ENCODE data around the gene BEND5. TPM values are rescaled to one million over a fixed set of nuclear protein-coding genes. Genes with fewer than 3 reads are reported as not detected.
A peak's percentile ranks its signal among the peaks of the same experiment; 100 is the strongest.

The BEND5 gene
- total RNA-seq, 3 donors from 2014 or later (not counting 1 experiment from before 2014, with no cell fraction given): 1.2 to 5.1 (median 2.6) TPM

- H3K9me3 Mint-ChIP-seq: no peaks in the 10 kb centered on the region
- no peak overlapping the region for H3K4me3 Mint-ChIP-seq
- peaks cover 0 to 15% of the 10 kb centered on the region in 2 donors for H3K27me3 Mint-ChIP-seq (ENCODE audit: low read depth in 2 of 2)
- no peak overlapping the region for H3K27ac Mint-ChIP-seq
- H3K4me1 Mint-ChIP-seq: no peaks in the 10 kb centered on the region
- no peaks in the 10 kb centered on the region for H3K27me3 ChIP-seq (ENCODE audit: control insufficient read depth, insufficient read depth, low read length)
- TF ChIP-seq CTCF (IDR thresholded peaks at IDR 0.05): no peak
- H3K36me3 ChIP-seq (ENCODE audit: control insufficient read depth, insufficient read depth, low read length): no peaks in the 10 kb centered on the region
- ATAC-seq: no peak
- H3K27ac ChIP-seq (ENCODE audit: low read length): no peak overlapping the region
- H3K9me3 ChIP-seq (ENCODE audit: control insufficient read depth, insufficient read depth, low read length): no peaks in the 10 kb centered on the region
- H3K4me1 ChIP-seq (ENCODE audit: control insufficient read depth, insufficient read depth, low read length): no peaks in the 10 kb centered on the region
- DNase-seq: no peak
- H3K4me3 ChIP-seq (ENCODE audit: low read length): no peak overlapping the region
- no peaks in the 10 kb centered on the region for H3K36me3 Mint-ChIP-seq
- intact Hi-C loops (cut with micrococcal nuclease): no loop called here
- WGBS (ENCODE audit: insufficient coverage): 91% methylated on average over 1 of the region's 2 CpGs
Observed at GRCh38 chr1:48701445-48701844, 75.2 kb downstream of the BEND5 start.

GRCh38 chr1:48697066-48697707 lies 79.5 kb downstream of the BEND5 start:
- Histone ChIP-seq H3K36me3 (ENCODE audit: control insufficient read depth, insufficient read depth, low read length) (no peaks in the 10 kb centered on the region), H3K4me1 (ENCODE audit: control insufficient read depth, insufficient read depth, low read length) (no peaks in the 10 kb centered on the region), H3K4me3 (ENCODE audit: low read length) (no peak overlapping the region), H3K27ac (ENCODE audit: low read length) (no peak overlapping the region), H3K27me3 (ENCODE audit: control insufficient read depth, insufficient read depth, low read length) (no peaks in the 10 kb centered on the region), H3K9me3 (ENCODE audit: control insufficient read depth, insufficient read depth, low read length) (no peaks in the 10 kb centered on the region)
- no peak overlapping the region for H3K4me3 Mint-ChIP-seq
- TF ChIP-seq CTCF (IDR thresholded peaks at IDR 0.05): peak; percentile 82
- no peak overlapping the region for H3K27ac Mint-ChIP-seq
- no peaks in the 10 kb centered on the region for H3K9me3 Mint-ChIP-seq
- H3K27me3 Mint-ChIP-seq (ENCODE audit: low read depth in 2 of 2): peaks cover 0 to 7% of the 10 kb centered on the region in 2 donors
- no peaks in the 10 kb centered on the region for H3K36me3 Mint-ChIP-seq
- WGBS (ENCODE audit: insufficient coverage): 23% methylated on average over 5 of the region's 5 CpGs
- intact Hi-C loops (cut with micrococcal nuclease): loop anchor here (2.0 kb wide), 1 partner anchor 588 kb away; no protein-coding TSS in a partner anchor
- ATAC-seq (peak in 1 of 3 donors; percentile 56), DNase-seq (peak; percentile 35 to 49)
- no peaks in the 10 kb centered on the region for H3K4me1 Mint-ChIP-seq

GRCh38 chr1:48695161-48695560 lies 81.5 kb downstream of the BEND5 start:
- ATAC-seq: no peak
- 92% methylated on average over 2 of the region's 2 CpGs for WGBS (ENCODE audit: insufficient coverage)

More at GRCh38 chr1:48695161-48695560, 81.5 kb downstream of the BEND5 start:
- H3K36me3 Mint-ChIP-seq: no peaks in the 10 kb centered on the region
- H3K27me3 Mint-ChIP-seq (ENCODE audit: low read depth in 2 of 2): peaks cover 0 to 3% of the 10 kb centered on the region in 2 donors
- H3K4me1 Mint-ChIP-seq: no peaks in the 10 kb centered on the region
- H3K27ac ChIP-seq (ENCODE audit: low read length): no peak overlapping the region
- no peak for TF ChIP-seq CTCF (IDR thresholded peaks at IDR 0.05)
- H3K9me3 ChIP-seq (ENCODE audit: control insufficient read depth, insufficient read depth, low read length): no peaks in the 10 kb centered on the region
- H3K36me3 ChIP-seq (ENCODE audit: control insufficient read depth, insufficient read depth, low read length): no peaks in the 10 kb centered on the region
- H3K27ac Mint-ChIP-seq: no peak overlapping the region
- intact Hi-C loops (cut with micrococcal nuclease): no loop called here
- no peaks in the 10 kb centered on the region for H3K9me3 Mint-ChIP-seq
- no peak overlapping the region for H3K4me3 ChIP-seq (ENCODE audit: low read length)
- no peak overlapping the region for H3K4me3 Mint-ChIP-seq
- H3K4me1 ChIP-seq (ENCODE audit: control insufficient read depth, insufficient read depth, low read length): no peaks in the 10 kb centered on the region
- no peak for DNase-seq
- H3K27me3 ChIP-seq (ENCODE audit: control insufficient read depth, insufficient read depth, low read length): no peaks in the 10 kb centered on the region

All from natural killer cell (primary cell).